H9 (cell line): ENCODE measurements around the gene ACP2. TPM values are rescaled to one million over a fixed set of nuclear protein-coding genes. Genes with fewer than 3 reads are reported as not detected.

Experiments
- DNase-seq: peaks from one replicate; pipeline ENCODE4 v3.0.0-alpha.2; 2017
- H2AFZ ChIP-seq: one replicate; pipeline ENCODE4 v1.6.1; 2013; ENCODE audit warnings: mild to moderate bottlenecking, low read length, control low read depth, moderate library complexity
- H2AK5ac ChIP-seq: 2 replicates; pipeline ENCODE4 v1.6.1; 2013; ENCODE audit warnings: low read length, control low read depth, mixed read lengths; ENCODE audit not compliant: insufficient read length
- H2BK120ac ChIP-seq: one replicate; pipeline ENCODE4 v1.6.1; 2013; ENCODE audit warnings: low read depth, mild to moderate bottlenecking, low read length, control low read depth, inconsistent platforms; ENCODE audit not compliant: poor library complexity, severe bottlenecking
- H2BK12ac ChIP-seq: 2 replicates; pipeline ENCODE4 v1.6.1; 2013; ENCODE audit warnings: low read length, control low read depth, mixed read lengths, low read depth; ENCODE audit not compliant: insufficient read length
- H2BK15ac ChIP-seq: 2 replicates; pipeline ENCODE4 v1.6.1; 2013; ENCODE audit warnings: low read depth, low read length, control low read depth
- H2BK20ac ChIP-seq: one replicate; pipeline ENCODE4 v1.6.1; 2013; ENCODE audit warnings: low read depth, mild to moderate bottlenecking, low read length, control low read depth, inconsistent platforms; ENCODE audit not compliant: poor library complexity, severe bottlenecking
- H2BK5ac ChIP-seq: 2 replicates; pipeline ENCODE4 v1.6.1; 2013; ENCODE audit warnings: low read length, control low read depth, mixed read lengths; ENCODE audit not compliant: insufficient read length
- H3K14ac ChIP-seq: 2 replicates; pipeline ENCODE4 v1.6.1; 2013; ENCODE audit warnings: low read length, control low read depth; ENCODE audit not compliant: insufficient read depth
- H3K18ac ChIP-seq: 2 replicates; pipeline ENCODE4 v1.6.1; 2013; ENCODE audit warnings: low read depth, mild to moderate bottlenecking, mixed read lengths, low read length, control low read depth; ENCODE audit not compliant: insufficient read length
- H3K23ac ChIP-seq: 2 replicates; pipeline ENCODE4 v1.6.1; 2013; ENCODE audit warnings: low read length, control low read depth, mixed read lengths, low read depth; ENCODE audit not compliant: insufficient read length
- H3K23me2 ChIP-seq: 2 replicates; pipeline ENCODE4 v1.6.1; 2013; ENCODE audit warnings: low read depth, mild to moderate bottlenecking, mixed read lengths, low read length, control low read depth; ENCODE audit not compliant: insufficient read length, poor library complexity, severe bottlenecking
- H3K27ac ChIP-seq: 2 replicates; pipeline ENCODE4 v1.5.1; 2013; ENCODE audit warnings: low read length, control low read depth, mixed read lengths, low read depth; ENCODE audit not compliant: insufficient read length
- H3K27me3 ChIP-seq: 2 replicates; pipeline ENCODE4 v1.6.1; 2013; ENCODE audit warnings: low read length, control low read depth, inconsistent platforms; ENCODE audit not compliant: insufficient read depth
- H3K4ac ChIP-seq: 2 replicates; pipeline ENCODE4 v1.6.1; 2013; ENCODE audit warnings: low read depth, mild to moderate bottlenecking, control low read depth, inconsistent platforms, low read length, moderate library complexity
- H3K4me1 ChIP-seq: 2 replicates; pipeline ENCODE4 v1.6.1; 2013; ENCODE audit warnings: low read length, control low read depth, inconsistent platforms; ENCODE audit not compliant: insufficient read depth
- H3K4me2 ChIP-seq: 2 replicates; pipeline ENCODE4 v1.6.1; 2013; ENCODE audit warnings: low read length, control low read depth, mixed read lengths; ENCODE audit not compliant: insufficient read length, insufficient read depth
- H3K56ac ChIP-seq: 2 replicates; pipeline ENCODE4 v1.6.1; 2013; ENCODE audit warnings: low read depth, mild to moderate bottlenecking, mixed read lengths, low read length, control low read depth; ENCODE audit not compliant: insufficient read length
- H3K79me1 ChIP-seq: 2 replicates; pipeline ENCODE4 v1.6.1; 2013; ENCODE audit warnings: low read depth, mild to moderate bottlenecking, moderate library complexity, low read length, control low read depth, inconsistent platforms; ENCODE audit not compliant: insufficient read depth, poor library complexity, severe bottlenecking
- H3K79me2 ChIP-seq: 2 replicates; pipeline ENCODE4 v1.6.1; 2013; ENCODE audit warnings: low read length, control low read depth, inconsistent platforms; ENCODE audit not compliant: insufficient read depth
- H3K9ac ChIP-seq: 2 replicates; pipeline ENCODE4 v1.6.1; 2013; ENCODE audit warnings: low read length, control low read depth, mixed read lengths; ENCODE audit not compliant: insufficient read length; ENCODE audit errors: extremely low read depth
- H3K9me3 ChIP-seq: one replicate; pipeline ENCODE4 v1.6.1; 2013; ENCODE audit warnings: low read depth, low read length, inconsistent platforms; ENCODE audit not compliant: control insufficient read depth
- H3T11ph ChIP-seq: one replicate; pipeline ENCODE4 v1.6.1; 2013; ENCODE audit warnings: mild to moderate bottlenecking, low read length, control low read depth, inconsistent platforms
- H4K20me1 ChIP-seq: one replicate; pipeline ENCODE4 v1.6.1; 2013; ENCODE audit not compliant: control insufficient read depth, insufficient read length, insufficient read depth
- H4K5ac ChIP-seq: 2 replicates; pipeline ENCODE4 v1.6.1; 2013; ENCODE audit warnings: low read depth, mild to moderate bottlenecking, mixed read lengths, low read length, control low read depth; ENCODE audit not compliant: insufficient read length
- H4K8ac ChIP-seq: replicated peaks from 2 replicates; pipeline ENCODE4 v1.6.1; 2013; ENCODE audit warnings: low read length, control low read depth, mixed read lengths, low read depth; ENCODE audit not compliant: insufficient read length
- H4K91ac ChIP-seq: 2 replicates; pipeline ENCODE4 v1.6.1; 2013; ENCODE audit warnings: low read depth, mild to moderate bottlenecking, moderate library complexity, mixed read lengths, low read length, control low read depth; ENCODE audit not compliant: insufficient read length
- H3K27ac Mint-ChIP-seq, 3 experiments: 2 replicates in 2 of 3; 3 replicates in 1 of 3; pipeline ENCODE4 v1.8.0; 2020 to 2021; ENCODE audit warnings: mixed read lengths in 3 of 3, mild to moderate bottlenecking in 1 of 3, moderate library complexity in 1 of 3
- H3K27me3 Mint-ChIP-seq: 2 replicates; pipeline ENCODE4 v1.8.0; 2021; ENCODE audit warnings: low read depth, mild to moderate bottlenecking, moderate library complexity, mixed read lengths
- H3K36me3 Mint-ChIP-seq, 3 experiments: 2 replicates in 2 of 3; 3 replicates in 1 of 3; pipeline ENCODE4 v1.8.0; 2020 to 2021; ENCODE audit warnings: low read depth in 3 of 3, mixed read lengths in 3 of 3; ENCODE audit not compliant: insufficient read depth in 1 of 3
- H3K4me1 Mint-ChIP-seq, 2 experiments: 2 replicates each; pipeline ENCODE4 v1.8.0; 2020; ENCODE audit warnings: mixed read lengths in 2 of 2
- H3K4me3 Mint-ChIP-seq, 2 experiments: 2 replicates in 1 of 2; 3 replicates in 1 of 2; pipeline ENCODE4 v1.8.0; 2020 to 2021; ENCODE audit warnings: mild to moderate bottlenecking in 2 of 2, mixed read lengths in 2 of 2, moderate library complexity in 1 of 2
- H3K9me3 Mint-ChIP-seq, 2 experiments: 2 replicates in 1 of 2; 3 replicates in 1 of 2; pipeline ENCODE4 v1.8.0; 2020; ENCODE audit warnings: mild to moderate bottlenecking in 2 of 2, mixed read lengths in 2 of 2, moderate library complexity in 1 of 2
- WGBS: extraction: QIAGEN DNeasy Blood & Tissue Kit; methylation state at CpG from one replicate; pipeline ENCODE4 v1.1.7; 2013; ENCODE audit warnings: missing lambda C conversion rate, low lambda C conversion rate, mixed read lengths; ENCODE audit not compliant: insufficient read length; ENCODE audit errors: extremely low coverage; 5-methylcytosine and 5-hydroxymethylcytosine counted together
- total RNA-seq: library from RNA; stranded (reverse); gene quantifications from 2 replicates; pipeline ENCODE4 v1.2.1, GENCODE V29; 2021
- TF ChIP-seq, protein P1 (sequence below): fragments of 200-600 bp; sonication (generic); conservative IDR thresholded peaks from 3 replicates; pipeline ENCODE4 v1.8.0; 2021; ENCODE audit warnings: antibody characterized with exemption, mild to moderate bottlenecking

ACP2 gene
- total RNA-seq, 1 experiment from 2014 or later: 29.5 TPM

DNA sequence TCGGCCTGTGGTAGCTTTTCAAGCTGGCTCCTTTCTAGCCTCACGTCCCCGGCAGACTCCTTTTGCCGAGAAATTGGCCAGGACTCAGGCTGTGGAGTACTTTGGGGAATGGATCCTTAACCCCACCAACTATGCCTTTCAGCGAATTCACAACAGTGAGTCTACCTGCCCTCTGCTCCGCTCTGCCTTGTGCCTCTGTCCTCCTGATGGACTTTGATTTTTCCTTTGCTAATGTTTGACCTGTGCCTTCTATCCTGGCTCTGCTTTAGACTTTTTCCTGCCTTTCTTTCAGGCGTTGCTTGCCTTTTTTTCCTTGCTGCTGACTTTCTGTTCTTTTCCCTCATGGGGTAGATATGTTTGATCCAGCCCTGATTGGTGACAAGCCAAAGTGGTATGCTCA lies 33.8 kb upstream of the ACP2 start:
- Histone ChIP-seq H4K5ac (no peak overlapping the region), H3K9ac (no peak overlapping the region), H3K79me2 (no peaks in the 10 kb centered on the region), H3K4ac (no peak overlapping the region), H3K79me1 (no peaks in the 10 kb centered on the region), H4K91ac (no peak overlapping the region), H2BK15ac (no peak overlapping the region), H2AFZ (no peak overlapping the region), H3K23ac (no peak overlapping the region), H2BK120ac (no peak overlapping the region), H2BK5ac (no peak overlapping the region), H2BK12ac (no peak overlapping the region), H3K27me3 (no peaks in the 10 kb centered on the region), H3K4me2 (no peak overlapping the region), H3K27ac (no peak overlapping the region), H3K4me1 (no peaks in the 10 kb centered on the region), H3K56ac (no peak overlapping the region), H3K18ac (no peak overlapping the region), H2BK20ac (no peak overlapping the region), H3K9me3 (no peaks in the 10 kb centered on the region), H3T11ph (no peak overlapping the region), H3K23me2 (no peaks in the 10 kb centered on the region), H2AK5ac (no peak overlapping the region), H3K14ac (no peak overlapping the region), H4K8ac (no peak overlapping the region), H4K20me1 (no peaks in the 10 kb centered on the region)
- peaks cover 2 to 14% of the 10 kb centered on the region in 2 experiments; a peak in 3 of 4 replicates for H3K4me1 Mint-ChIP-seq
- H3K36me3 Mint-ChIP-seq: peaks cover 45 to 83% (median 74%) of the 10 kb centered on the region in 3 experiments; a peak in 6 of 7 replicates
- no peak overlapping the region for H3K4me3 Mint-ChIP-seq
- WGBS: no CpG with 5 or more reads among the region's 7 CpGs
- TF ChIP-seq, protein P1, sequence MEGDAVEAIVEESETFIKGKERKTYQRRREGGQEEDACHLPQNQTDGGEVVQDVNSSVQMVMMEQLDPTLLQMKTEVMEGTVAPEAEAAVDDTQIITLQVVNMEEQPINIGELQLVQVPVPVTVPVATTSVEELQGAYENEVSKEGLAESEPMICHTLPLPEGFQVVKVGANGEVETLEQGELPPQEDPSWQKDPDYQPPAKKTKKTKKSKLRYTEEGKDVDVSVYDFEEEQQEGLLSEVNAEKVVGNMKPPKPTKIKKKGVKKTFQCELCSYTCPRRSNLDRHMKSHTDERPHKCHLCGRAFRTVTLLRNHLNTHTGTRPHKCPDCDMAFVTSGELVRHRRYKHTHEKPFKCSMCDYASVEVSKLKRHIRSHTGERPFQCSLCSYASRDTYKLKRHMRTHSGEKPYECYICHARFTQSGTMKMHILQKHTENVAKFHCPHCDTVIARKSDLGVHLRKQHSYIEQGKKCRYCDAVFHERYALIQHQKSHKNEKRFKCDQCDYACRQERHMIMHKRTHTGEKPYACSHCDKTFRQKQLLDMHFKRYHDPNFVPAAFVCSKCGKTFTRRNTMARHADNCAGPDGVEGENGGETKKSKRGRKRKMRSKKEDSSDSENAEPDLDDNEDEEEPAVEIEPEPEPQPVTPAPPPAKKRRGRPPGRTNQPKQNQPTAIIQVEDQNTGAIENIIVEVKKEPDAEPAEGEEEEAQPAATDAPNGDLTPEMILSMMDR: no peak
- no peak for DNase-seq
- no peaks in the 10 kb centered on the region for H3K27me3 Mint-ChIP-seq
- H3K27ac Mint-ChIP-seq: 0 out of 7 replicates have a peak overlapping the region, but pooled peaks of 1 of the 3 experiments have one; percentile 29
- H3K9me3 Mint-ChIP-seq: no peaks in the 10 kb centered on the region
